NCI-H748 (cell line): ENCODE results near the gene MECP2.

Experiments
- DNase-seq: peaks from one replicate; lab custom pipeline; 2025; ENCODE audit not compliant: unreplicated experiment; lab: John Stamatoyannopoulos, UW

Gene MECP2

GRCh38 chrX:154116426-154117211, 19.1 kb upstream of the MECP2 start:
- no peak for DNase-seq

GRCh38 chrX:154115750-154116149, 18.2 kb upstream of the MECP2 start:
- no peak for DNase-seq

- no peak for DNase-seq
These were observed 17.6 kb upstream of the MECP2 start for GRCh38 chrX:154115071-154115470.

GRCh38 chrX:154114652-154115051, 17.1 kb upstream of the MECP2 start:
- DNase-seq, result no peak

GRCh38 chrX:154113729-154114128, 16.2 kb upstream of the MECP2 start:
- no peak for DNase-seq

- DNase-seq, result no peak
These were observed 1.0 kb upstream of the MECP2 start for GRCh38 chrX:154098551-154098950.

GRCh38 chrX:154097003-154097588, 421 bp downstream of the MECP2 start:
- peak; percentile 88 for DNase-seq

- peak; percentile 53 for DNase-seq
These were observed 1.1 kb downstream of the MECP2 start for GRCh38 chrX:154096140-154097002.

GRCh38 chrX:154094833-154095232, 2.7 kb downstream of the MECP2 start:
- DNase-seq, result no peak

GRCh38 chrX:154093965-154094364, 3.6 kb downstream of the MECP2 start:
- no peak for DNase-seq

GRCh38 chrX:154092371-154092770, 5.1 kb downstream of the MECP2 start:
- DNase-seq, result no peak

- no peak for DNase-seq
These were observed 5.8 kb downstream of the MECP2 start for GRCh38 chrX:154091678-154092077.

- DNase-seq, result no peak
These were observed 6.8 kb downstream of the MECP2 start for GRCh38 chrX:154090731-154091130.

- DNase-seq, result no peak
These were observed 12.8 kb downstream of the MECP2 start for GRCh38 chrX:154084449-154085300.

GRCh38 chrX:154083126-154083517, 14.4 kb downstream of the MECP2 start:
- no peak for DNase-seq

- DNase-seq, result no peak
These were observed 15.0 kb downstream of the MECP2 start for GRCh38 chrX:154082396-154083125.

GRCh38 chrX:154077101-154077500, 20.4 kb downstream of the MECP2 start:
- DNase-seq, result no peak

- no peak for DNase-seq
These were observed 23.3 kb downstream of the MECP2 start for GRCh38 chrX:154074199-154074598.

- DNase-seq, result no peak
These were observed 25.3 kb downstream of the MECP2 start for GRCh38 chrX:154072192-154072591.

GRCh38 chrX:154068560-154068959, 29.0 kb downstream of the MECP2 start:
- no peak for DNase-seq
